Astrocyte (in vitro differentiated cells and primary cell): ENCODE results near the gene CPNE2. TPM values are rescaled to one million over a fixed set of nuclear protein-coding genes. Genes with fewer than 3 reads are reported as not detected.

Source experiments
- DNase-seq: peaks from one replicate; pipeline ENCODE4 v3.0.0-alpha.2; 2010; ENCODE audit warnings: low read depth
- FAIRE-seq: peaks from 2 replicates; lab custom pipeline; 2011; peaks lifted over from hg19 to GRCh38; lab: Jason Lieb, UNC
- H2AFZ ChIP-seq: 2 replicates; pipeline ENCODE4 v1.6.0; 2012; ENCODE audit warnings: low read depth, low read length, inconsistent platforms
- H3K27ac ChIP-seq: 2 replicates; pipeline ENCODE4 v1.5.1; 2011; ENCODE audit warnings: low read depth, low read length, inconsistent platforms
- H3K27me3 ChIP-seq: 2 replicates; pipeline ENCODE4 v1.6.0; 2011; ENCODE audit warnings: low read length, inconsistent platforms; ENCODE audit not compliant: insufficient read depth
- H3K36me3 ChIP-seq: 2 replicates; pipeline ENCODE4 v1.5.1; 2011; ENCODE audit warnings: low read length, inconsistent platforms; ENCODE audit not compliant: insufficient read depth
- H3K4me1 ChIP-seq: 2 replicates; pipeline ENCODE4 v1.5.1; 2011; ENCODE audit warnings: low read length, inconsistent platforms; ENCODE audit not compliant: insufficient read depth
- H3K4me2 ChIP-seq: 2 replicates; pipeline ENCODE4 v1.6.0; 2012; ENCODE audit warnings: low read length, inconsistent platforms
- H3K4me3 ChIP-seq: 2 replicates; pipeline ENCODE4 v1.5.1; 2011; ENCODE audit warnings: low read depth, mild to moderate bottlenecking, low read length, inconsistent platforms; ENCODE audit not compliant: insufficient read depth
- H3K79me2 ChIP-seq: 2 replicates; pipeline ENCODE4 v1.6.0; 2012; ENCODE audit warnings: mild to moderate bottlenecking, low read length, inconsistent platforms; ENCODE audit not compliant: insufficient read depth
- H3K9ac ChIP-seq: 2 replicates; pipeline ENCODE4 v1.6.0; 2012; ENCODE audit warnings: mild to moderate bottlenecking, low read length, inconsistent platforms
- H3K9me3 ChIP-seq: 2 replicates; pipeline ENCODE4 v1.5.1; 2012; ENCODE audit warnings: low read depth, mild to moderate bottlenecking, low read length, inconsistent platforms; ENCODE audit not compliant: insufficient read depth
- H4K20me1 ChIP-seq: 2 replicates; pipeline ENCODE4 v1.6.0; 2012; ENCODE audit warnings: low read length, inconsistent platforms; ENCODE audit not compliant: insufficient read depth
- H3K27ac Mint-ChIP-seq: one replicate; pipeline ENCODE4 v1.8.0; 2021; ENCODE audit warnings: mild to moderate bottlenecking, mixed read lengths; ENCODE audit not compliant: unreplicated experiment
- H3K27me3 Mint-ChIP-seq: one replicate; pipeline ENCODE4 v1.8.0; 2021; ENCODE audit warnings: low read depth, mixed read lengths; ENCODE audit not compliant: unreplicated experiment
- H3K36me3 Mint-ChIP-seq: one replicate; pipeline ENCODE4 v1.8.0; 2021; ENCODE audit warnings: low read depth, mixed read lengths; ENCODE audit not compliant: unreplicated experiment
- H3K4me1 Mint-ChIP-seq: one replicate; pipeline ENCODE4 v1.8.0; 2021; ENCODE audit warnings: low read depth, mixed read lengths; ENCODE audit not compliant: unreplicated experiment
- H3K4me3 Mint-ChIP-seq: one replicate; pipeline ENCODE4 v1.8.0; 2021; ENCODE audit warnings: mild to moderate bottlenecking, moderate library complexity, mixed read lengths; ENCODE audit not compliant: unreplicated experiment
- H3K9me3 Mint-ChIP-seq: one replicate; pipeline ENCODE4 v1.8.0; 2021; ENCODE audit warnings: mild to moderate bottlenecking, mixed read lengths; ENCODE audit not compliant: unreplicated experiment
- CTCF ChIP-seq: IDR thresholded peaks from 2 replicates; pipeline ENCODE4 v1.5.1; 2011; ENCODE audit warnings: low read depth, mild to moderate bottlenecking, inconsistent platforms, low read length, moderate library complexity; ENCODE audit not compliant: insufficient read depth
- EZH2 ChIP-seq: IDR thresholded peaks from 2 replicates; pipeline ENCODE4 v1.6.1; 2012; ENCODE audit warnings: mild to moderate bottlenecking, low read length, inconsistent platforms; ENCODE audit not compliant: insufficient read depth
- total RNA-seq: library from RNA; stranded (reverse); gene quantifications from 2 replicates; pipeline ENCODE4 v1.2.1, GENCODE V29; 2021

The CPNE2 gene
- total RNA-seq, 1 donor from 2014 or later, result 19.3 TPM

- FAIRE-seq (no peak), DNase-seq (no peak)
- Histone ChIP-seq H3K79me2 (no peaks in the 10 kb centered on the region), H3K9me3 (no peaks in the 10 kb centered on the region), H3K27me3 (no peaks in the 10 kb centered on the region), H3K4me1 (no peaks in the 10 kb centered on the region), H3K27ac (no peak overlapping the region), H3K4me3 (no peak overlapping the region), H3K36me3 (peaks cover 22% of the 10 kb centered on the region), H2AFZ (no peak overlapping the region), H3K9ac (no peak overlapping the region), H4K20me1 (no peaks in the 10 kb centered on the region), H3K4me2 (no peak overlapping the region)
- no peak for TF ChIP-seq CTCF
- no peak for TF ChIP-seq EZH2
- Mint-ChIP-seq H3K4me3 (no peak overlapping the region), H3K27me3 (no peaks in the 10 kb centered on the region), H3K36me3 (peaks cover 25% of the 10 kb centered on the region), H3K9me3 (no peaks in the 10 kb centered on the region), H3K27ac (no peak overlapping the region), H3K4me1 (no peaks in the 10 kb centered on the region)
Measured at GRCh38 chr16:57157533-57157932, 65.2 kb downstream of the CPNE2 start.

GRCh38 chr16:57159447-57159846 lies 67.1 kb downstream of the CPNE2 start:
- Histone ChIP-seq H3K36me3 (peaks cover 22% of the 10 kb centered on the region), H3K4me3 (no peak overlapping the region), H2AFZ (no peak overlapping the region), H3K4me2 (no peak overlapping the region), H3K27ac (no peak overlapping the region), H3K4me1 (no peaks in the 10 kb centered on the region), H4K20me1 (no peaks in the 10 kb centered on the region), H3K9me3 (no peaks in the 10 kb centered on the region), H3K27me3 (no peaks in the 10 kb centered on the region), H3K79me2 (no peaks in the 10 kb centered on the region), H3K9ac (no peak overlapping the region)
- TF ChIP-seq EZH2 (no peak), CTCF (no peak)
- Mint-ChIP-seq H3K27me3 (no peaks in the 10 kb centered on the region), H3K9me3 (no peaks in the 10 kb centered on the region), H3K4me3 (no peak overlapping the region), H3K36me3 (peaks cover 12% of the 10 kb centered on the region), H3K27ac (no peak overlapping the region), H3K4me1 (no peaks in the 10 kb centered on the region)
- DNase-seq (no peak), FAIRE-seq (no peak)

- Histone ChIP-seq H3K4me2 (no peak overlapping the region), H3K27me3 (no peaks in the 10 kb centered on the region), H3K4me3 (no peak overlapping the region), H3K9me3 (no peaks in the 10 kb centered on the region), H3K79me2 (no peaks in the 10 kb centered on the region), H3K4me1 (peaks cover 11% of the 10 kb centered on the region), H3K27ac (no peak overlapping the region), H2AFZ (no peak overlapping the region), H4K20me1 (peaks cover 10% of the 10 kb centered on the region), H3K36me3 (peaks cover 31% of the 10 kb centered on the region), H3K9ac (no peak overlapping the region)
- FAIRE-seq (no peak), DNase-seq (no peak)
- Mint-ChIP-seq H3K4me3 (no peak overlapping the region), H3K27me3 (no peaks in the 10 kb centered on the region), H3K36me3 (peaks cover 6% of the 10 kb centered on the region), H3K27ac (no peak overlapping the region), H3K4me1 (peaks cover 22% of the 10 kb centered on the region), H3K9me3 (no peaks in the 10 kb centered on the region)
- TF ChIP-seq CTCF (no peak), EZH2 (no peak)
Measured at GRCh38 chr16:57163842-57164241, 71.5 kb downstream of the CPNE2 start.
